K562 (cell line): ENCODE results near the gene HCRT. TPM values are rescaled to one million over a fixed set of nuclear protein-coding genes. Genes with fewer than 3 reads are reported as not detected.

Experiments used
- ATF7 ChIP-seq: fragments of 450-650 bp; IDR thresholded peaks from 2 replicates; pipeline ENCODE4 v1.7.1; 2014; ENCODE audit warnings: mild to moderate bottlenecking, moderate library complexity
- BCOR ChIP-seq: fragments of 450-650 bp; IDR thresholded peaks from 2 replicates; pipeline ENCODE4 v1.6.1; 2016
- GATAD2A ChIP-seq: fragments of 450-650 bp; IDR thresholded peaks from 2 replicates; pipeline ENCODE4 v1.6.1; 2017
- HDAC2 ChIP-seq: fragments of 450-650 bp; IDR thresholded peaks from 2 replicates; pipeline ENCODE4 v1.6.1; 2016; ENCODE audit warnings: mild to moderate bottlenecking
- KDM4B ChIP-seq, 2 experiments: fragments of 450-650 bp in 1 of 2; sonication (generic) in 1 of 2; IDR thresholded peaks; 2 replicates each; pipeline ENCODE4 v1.6.1; 2016 to 2017; ENCODE audit warnings: borderline replicate concordance in 2 of 2, antibody characterized with exemption in 1 of 2, low read depth in 1 of 2, mild to moderate bottlenecking in 1 of 2
- MAFG ChIP-seq: fragments of 450-650 bp; conservative IDR thresholded peaks from 2 replicates; pipeline ENCODE4 v1.6.1; 2016; ENCODE audit warnings: missing genetic modification characterization, missing compliant biosample characterization
- MYNN ChIP-seq, 2 experiments: sonication (generic); formaldehyde crosslinking in 1 of 2; IDR thresholded peaks; 2 replicates each; pipeline versions ENCODE4 v1.5.0 to v1.6.1; 2016 to 2020; ENCODE audit warnings: antibody characterized with exemption in 1 of 2, missing genetic modification reagents in 1 of 2
- PKNOX1 ChIP-seq: fragments of 450-650 bp; IDR thresholded peaks from 2 replicates; pipeline ENCODE4 v1.6.1; 2016
- PURB ChIP-seq: sonication (generic); formaldehyde crosslinking; IDR thresholded peaks from 2 replicates; pipeline ENCODE4 v1.9.0; 2021; ENCODE audit warnings: low read depth, mild to moderate bottlenecking, missing genetic modification reagents
- SIRT6 ChIP-seq: IDR thresholded peaks from one replicate; pipeline ENCODE4 v1.6.1; 2012; ENCODE audit warnings: low read depth, mild to moderate bottlenecking, control low read depth, inconsistent platforms, low read length, moderate library complexity
- SP2 ChIP-seq: IDR thresholded peaks from 2 replicates; pipeline ENCODE4 v1.6.1; 2011; ENCODE audit warnings: mild to moderate bottlenecking, low read depth, low read length, moderate library complexity; ENCODE audit not compliant: poor library complexity, severe bottlenecking; ENCODE audit errors: extremely low read depth
- SUPT5H ChIP-seq: fragments of 450-650 bp; IDR thresholded peaks from 2 replicates; pipeline ENCODE4 v1.6.1; 2016
- ZFP30 ChIP-seq: fragments of 250-450 bp; sonication (Bioruptor Pico); IDR thresholded peaks from 2 replicates; pipeline ENCODE4 v1.8.0; 2022; ENCODE audit warnings: moderate library complexity, mild to moderate bottlenecking, inconsistent platforms, borderline replicate concordance
- ZNF263 ChIP-seq: sonication (generic); formaldehyde crosslinking; IDR thresholded peaks from 2 replicates; pipeline ENCODE4 v1.8.0; 2022; ENCODE audit warnings: mild to moderate bottlenecking, missing genetic modification reagents, borderline replicate concordance
- ZNF408 ChIP-seq: fragments of 250-450 bp; sonication (Bioruptor Pico); IDR thresholded peaks from 2 replicates; pipeline ENCODE4 v1.4.0; 2020; ENCODE audit warnings: low read depth, mild to moderate bottlenecking, moderate library complexity
- ZNF431 ChIP-seq: sonication (generic); formaldehyde crosslinking; IDR thresholded peaks from 2 replicates; pipeline ENCODE4 v1.8.0; 2022; ENCODE audit warnings: mild to moderate bottlenecking, missing genetic modification reagents
- ZNF764 ChIP-seq: fragments of 250-450 bp; sonication (Bioruptor Pico); IDR thresholded peaks from 2 replicates; pipeline ENCODE4 v1.4.0; 2020; ENCODE audit warnings: low read depth, mild to moderate bottlenecking, moderate library complexity
- polyA plus RNA-seq, 8 experiments: library from polyadenylated mRNA; depleted of rRNA in 4 of 8; stranded (reverse) in 5 of 8; unstranded in 3 of 8; fragments of >200 nt; fragmentation: Nextera tagmentation in 2 of 8; fragmentation: Illumina TruSeq in 1 of 8; extraction: Ambion mirVana in 2 of 8; extraction: Trizol in 1 of 8; gene quantifications; 2 replicates each; pipeline versions ENCODE4 v1.2.1 to v1.2.3, GENCODE V29; 2011 to 2014; ENCODE audit warnings: inconsistent platforms in 1 of 8, missing spikeins in 1 of 8
- total RNA-seq, 7 experiments: library from RNA; depleted of rRNA in 6 of 7; stranded (reverse); fragments of >200 nt in 6 of 7; fragmentation: Illumina TruSeq in 2 of 7; extraction: Trizol in 2 of 7; gene quantifications; 2 replicates each; pipeline versions ENCODE4 v1.2.1 to v1.2.3, GENCODE V29; 2011 to 2021; ENCODE audit warnings: low replicate concordance in 1 of 7
- TF ChIP-seq, protein P1 (sequence below): fragments of 250-450 bp; sonication (Bioruptor Pico); IDR thresholded peaks from 2 replicates; pipeline ENCODE4 v1.8.0; 2022; ENCODE audit warnings: moderate library complexity, mild to moderate bottlenecking, inconsistent platforms
- TF ChIP-seq, protein P2 (sequence below), 2 experiments: fragments of 450-650 bp in 1 of 2; sonication (generic) in 1 of 2; formaldehyde crosslinking in 1 of 2; IDR thresholded peaks in 1 of 2; conservative IDR thresholded peaks in 1 of 2; 2 replicates each; pipeline versions ENCODE4 v1.6.1 to v1.8.1; 2016 to 2023; ENCODE audit warnings: mild to moderate bottlenecking in 2 of 2, moderate library complexity in 2 of 2, inconsistent platforms in 1 of 2, missing genetic modification reagents in 1 of 2
- TF ChIP-seq, protein P3 (sequence below): fragments of 250-450 bp; sonication (Bioruptor Pico); IDR thresholded peaks from 2 replicates; pipeline ENCODE4 v1.5.0; 2021; ENCODE audit warnings: mild to moderate bottlenecking, borderline replicate concordance

Gene HCRT
- total and polyA plus RNA-seq, 9 of the 15 experiments (the other 6 are each of a cell fraction or from before 2014, with no cell fraction given): not detected

- TF ChIP-seq, protein P1, sequence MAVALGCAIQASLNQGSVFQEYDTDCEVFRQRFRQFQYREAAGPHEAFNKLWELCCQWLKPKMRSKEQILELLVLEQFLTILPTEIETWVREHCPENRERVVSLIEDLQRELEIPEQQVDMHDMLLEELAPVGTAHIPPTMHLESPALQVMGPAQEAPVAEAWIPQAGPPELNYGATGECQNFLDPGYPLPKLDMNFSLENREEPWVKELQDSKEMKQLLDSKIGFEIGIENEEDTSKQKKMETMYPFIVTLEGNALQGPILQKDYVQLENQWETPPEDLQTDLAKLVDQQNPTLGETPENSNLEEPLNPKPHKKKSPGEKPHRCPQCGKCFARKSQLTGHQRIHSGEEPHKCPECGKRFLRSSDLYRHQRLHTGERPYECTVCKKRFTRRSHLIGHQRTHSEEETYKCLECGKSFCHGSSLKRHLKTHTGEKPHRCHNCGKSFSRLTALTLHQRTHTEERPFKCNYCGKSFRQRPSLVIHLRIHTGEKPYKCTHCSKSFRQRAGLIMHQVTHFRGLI: no peak
- TF ChIP-seq BCOR (peak; percentile 95), ATF7 (peak; percentile 46; the same call in 1 of the 2 replicates), KDM4B (IDR thresholded peaks at IDR 0.05; ENCODE audit: borderline replicate concordance in 2 of 2, low read depth in 1 of 2) (no peak), MAFG (tag) (0 out of 2 replicates have a peak, but pooled peaks have one; percentile 31), ZNF764 (CRISPR knock-in tag) (no peak), SIRT6 (no peak), PKNOX1 (peak; percentile 22; the same call in 1 of the 2 replicates), ZNF263 (no peak), ZFP30 (CRISPR knock-in tag) (no peak), ZNF408 (no peak), HDAC2 (peak; percentile 56; the same call in 1 of the 2 replicates), SP2 (no peak), ZNF431 (CRISPR knock-in tag) (no peak), MYNN (IDR thresholded peaks at IDR 0.05) (no peak), MYNN (CRISPR knock-in tag; IDR thresholded peaks at IDR 0.05) (no peak), GATAD2A (0 out of 2 replicates have a peak, but pooled peaks have one; percentile 61), PURB (CRISPR knock-in tag) (no peak), SUPT5H (no peak)
- TF ChIP-seq, protein P2, sequence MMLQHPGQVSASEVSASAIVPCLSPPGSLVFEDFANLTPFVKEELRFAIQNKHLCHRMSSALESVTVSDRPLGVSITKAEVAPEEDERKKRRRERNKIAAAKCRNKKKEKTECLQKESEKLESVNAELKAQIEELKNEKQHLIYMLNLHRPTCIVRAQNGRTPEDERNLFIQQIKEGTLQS (IDR thresholded peaks at IDR 0.05): peak; percentile 94
- TF ChIP-seq, protein P2 (CRISPR knock-in tag; conservative IDR thresholded peaks at IDR 0.05): peak; percentile 62; the same call in 1 of the 2 replicates
- TF ChIP-seq, protein P3, sequence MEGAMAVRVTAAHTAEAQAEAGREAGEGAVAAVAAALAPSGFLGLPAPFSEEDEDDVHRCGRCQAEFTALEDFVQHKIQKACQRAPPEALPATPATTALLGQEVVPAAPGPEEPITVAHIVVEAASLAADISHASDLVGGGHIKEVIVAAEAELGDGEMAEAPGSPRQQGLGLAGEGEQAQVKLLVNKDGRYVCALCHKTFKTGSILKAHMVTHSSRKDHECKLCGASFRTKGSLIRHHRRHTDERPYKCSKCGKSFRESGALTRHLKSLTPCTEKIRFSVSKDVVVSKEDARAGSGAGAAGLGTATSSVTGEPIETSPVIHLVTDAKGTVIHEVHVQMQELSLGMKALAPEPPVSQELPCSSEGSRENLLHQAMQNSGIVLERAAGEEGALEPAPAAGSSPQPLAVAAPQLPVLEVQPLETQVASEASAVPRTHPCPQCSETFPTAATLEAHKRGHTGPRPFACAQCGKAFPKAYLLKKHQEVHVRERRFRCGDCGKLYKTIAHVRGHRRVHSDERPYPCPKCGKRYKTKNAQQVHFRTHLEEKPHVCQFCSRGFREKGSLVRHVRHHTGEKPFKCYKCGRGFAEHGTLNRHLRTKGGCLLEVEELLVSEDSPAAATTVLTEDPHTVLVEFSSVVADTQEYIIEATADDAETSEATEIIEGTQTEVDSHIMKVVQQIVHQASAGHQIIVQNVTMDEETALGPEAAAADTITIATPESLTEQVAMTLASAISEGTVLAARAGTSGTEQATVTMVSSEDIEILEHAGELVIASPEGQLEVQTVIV: no peak
These were observed 2.1 kb downstream of the HCRT start (continued) for GRCh38 chr17:42182927-42183734.
